ENCODE results near the gene OPA3. TPM values are rescaled to one million over a fixed set of nuclear protein-coding genes. Genes with fewer than 3 reads are reported as not detected.

OPA3 gene
- total and polyA plus RNA-seq, 12 donors = 4.3 to 34.1 (median 16.7) TPM

- 17 to 35% (median 25%) methylated on average over 3 to 5 of the region's 5 CpGs for WGBS, 4 donors
- no peaks in the 10 kb centered on the region for H3K9me3 ChIP-seq (replicated peaks in 1 of 3)
- peaks cover 0 to 16% of the 10 kb centered on the region in 2 donors for H3K4me1 ChIP-seq (replicated peaks in 1 of 2)
- intact Hi-C loops (cut with DNase I) = no loop called here
- H3K4me3 ChIP-seq = no peak overlapping the region
- TF ChIP-seq CTCF (IDR thresholded peaks at IDR 0.05) = no peak
- TF ChIP-seq POLR2A (IDR thresholded peaks at IDR 0.05) = no peak
- no peak for DNase-seq
- H3K36me3 ChIP-seq (replicated peaks in 1 of 2) = no peaks in the 10 kb centered on the region
- peak overlapping the region in 2 of 5 donors; percentile 41 to 76 for H3K27ac ChIP-seq
- peaks cover 14% of the 10 kb centered on the region for H3K27me3 ChIP-seq
Observed at GRCh38 chr19:45597425-45598111, 13.0 kb upstream of the OPA3 start.

GRCh38 chr19:45595814-45596213, 11.2 kb upstream of the OPA3 start:
- Histone ChIP-seq H3K9me3 (replicated peaks in 1 of 3) (no peaks in the 10 kb centered on the region), H3K27me3 (peaks cover 8% of the 10 kb centered on the region), H3K27ac (no peak overlapping the region), H3K4me3 (no peak overlapping the region), H3K4me1 (replicated peaks in 1 of 2) (peaks cover 0 to 16% of the 10 kb centered on the region in 2 donors), H3K36me3 (replicated peaks in 1 of 2) (no peaks in the 10 kb centered on the region)
- TF ChIP-seq POLR2A (IDR thresholded peaks at IDR 0.05) = no peak
- no peak for TF ChIP-seq CTCF (IDR thresholded peaks at IDR 0.05)
- 67 to 82% (median 71%) methylated on average over 6 of the region's 6 CpGs for WGBS, 4 donors
- intact Hi-C loops (cut with DNase I) = no loop called here
- DNase-seq = no peak

GRCh38 chr19:45593520-45593919, 8.9 kb upstream of the OPA3 start:
- no peak overlapping the region for H3K27ac ChIP-seq
- peaks cover 0 to 11% of the 10 kb centered on the region in 2 donors for H3K4me1 ChIP-seq (replicated peaks in 1 of 2)
- H3K36me3 ChIP-seq (replicated peaks in 1 of 2) = no peaks in the 10 kb centered on the region
- WGBS, 4 donors = 5 to 17% (median 13%) methylated on average over 1 of the region's 1 CpG
- TF ChIP-seq CTCF (IDR thresholded peaks at IDR 0.05) (no peak), POLR2A (IDR thresholded peaks at IDR 0.05) (no peak)
- H3K9me3 ChIP-seq (replicated peaks in 1 of 3) = no peaks in the 10 kb centered on the region
- intact Hi-C loops (cut with DNase I) = no loop called here
- H3K27me3 ChIP-seq = peaks cover 8% of the 10 kb centered on the region
- no peak overlapping the region for H3K4me3 ChIP-seq
- no peak for DNase-seq

GRCh38 chr19:45592366-45592765, 7.8 kb upstream of the OPA3 start:
- Histone ChIP-seq H3K4me3 (no peak overlapping the region), H3K27ac (peak overlapping the region in 2 of 5 donors; percentile 10 to 26), H3K36me3 (replicated peaks in 1 of 2) (no peaks in the 10 kb centered on the region), H3K4me1 (replicated peaks in 1 of 2) (peaks cover 4% of the 10 kb centered on the region in 2 donors), H3K9me3 (replicated peaks in 1 of 3) (no peaks in the 10 kb centered on the region), H3K27me3 (peaks cover 8% of the 10 kb centered on the region)
- intact Hi-C loops (cut with DNase I) = no loop called here
- TF ChIP-seq POLR2A (IDR thresholded peaks at IDR 0.05) (no peak), CTCF (IDR thresholded peaks at IDR 0.05) (no peak)
- WGBS, 4 donors = 44 to 53% (median 48%) methylated on average over 4 of the region's 4 CpGs
- no peak for DNase-seq

Data from adrenal gland (tissue), 12 donors.